RWPE1 (cell line): Measurements from ENCODE around the gene CNTNAP2.

ENCODE experiments used
- CTCF ChIA-PET: fragments of 350-600 bp; sonication (Branson Sonifier 250); formaldehyde crosslinking; extraction: SDS; loops from one replicate; lab custom pipeline; 2021; lab: Yijun Ruan, JAX
- POLR2A ChIA-PET: fragments of 400-600 bp; formaldehyde crosslinking; extraction: SDS; loops from one replicate; lab custom pipeline; 2020; ENCODE audit warnings: antibody characterized with exemption; ENCODE audit not compliant: low non-redundant PET; lab: Yijun Ruan, JAX
- DNase-seq: peaks from one replicate; pipeline ENCODE4 v3.0.0; 2012; ENCODE audit warnings: low spot score
- H3K27ac ChIP-seq: fragments of 450-650 bp; 2 replicates; pipeline ENCODE4 v1.5.1; 2017
- TF ChIP-seq, protein P1 (sequence below): fragments of 450-650 bp; conservative IDR thresholded peaks from 2 replicates; pipeline ENCODE4 v1.5.1; 2017; ENCODE audit warnings: low read depth, mild to moderate bottlenecking

Gene CNTNAP2

GRCh38 chr7:148114804-148115203 is 1998.2 kb downstream of the CNTNAP2 start:
- CTCF ChIA-PET, result no interaction called here
- POLR2A ChIA-PET, result no interaction called here
- no peak for DNase-seq
- TF ChIP-seq, protein P1, sequence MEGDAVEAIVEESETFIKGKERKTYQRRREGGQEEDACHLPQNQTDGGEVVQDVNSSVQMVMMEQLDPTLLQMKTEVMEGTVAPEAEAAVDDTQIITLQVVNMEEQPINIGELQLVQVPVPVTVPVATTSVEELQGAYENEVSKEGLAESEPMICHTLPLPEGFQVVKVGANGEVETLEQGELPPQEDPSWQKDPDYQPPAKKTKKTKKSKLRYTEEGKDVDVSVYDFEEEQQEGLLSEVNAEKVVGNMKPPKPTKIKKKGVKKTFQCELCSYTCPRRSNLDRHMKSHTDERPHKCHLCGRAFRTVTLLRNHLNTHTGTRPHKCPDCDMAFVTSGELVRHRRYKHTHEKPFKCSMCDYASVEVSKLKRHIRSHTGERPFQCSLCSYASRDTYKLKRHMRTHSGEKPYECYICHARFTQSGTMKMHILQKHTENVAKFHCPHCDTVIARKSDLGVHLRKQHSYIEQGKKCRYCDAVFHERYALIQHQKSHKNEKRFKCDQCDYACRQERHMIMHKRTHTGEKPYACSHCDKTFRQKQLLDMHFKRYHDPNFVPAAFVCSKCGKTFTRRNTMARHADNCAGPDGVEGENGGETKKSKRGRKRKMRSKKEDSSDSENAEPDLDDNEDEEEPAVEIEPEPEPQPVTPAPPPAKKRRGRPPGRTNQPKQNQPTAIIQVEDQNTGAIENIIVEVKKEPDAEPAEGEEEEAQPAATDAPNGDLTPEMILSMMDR, result no peak
- H3K27ac ChIP-seq, result no peak overlapping the region

GRCh38 chr7:148115308-148115707 is 1998.7 kb downstream of the CNTNAP2 start:
- CTCF ChIA-PET, result no interaction called here
- TF ChIP-seq, protein P1, result no peak

DNA sequence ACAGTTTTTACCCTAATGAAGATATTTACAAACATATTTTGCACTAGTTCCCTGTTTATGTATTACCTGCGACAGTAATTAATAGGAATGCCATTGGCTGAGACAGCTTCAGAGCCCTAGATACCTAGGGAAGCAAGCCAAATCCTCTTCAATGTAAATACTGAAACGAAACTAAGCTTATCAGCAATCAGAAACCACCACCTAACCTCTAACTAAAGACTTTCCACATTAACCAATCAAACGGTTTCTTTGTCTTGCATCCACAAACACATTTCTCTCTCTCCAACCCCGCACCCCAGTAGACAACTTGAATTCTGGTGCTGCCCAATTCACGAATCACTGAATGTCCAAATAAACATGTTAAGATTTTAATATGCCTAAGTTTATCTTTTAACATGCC is 1999.6 kb downstream of the CNTNAP2 start:
- no peak overlapping the region for H3K27ac ChIP-seq
- DNase-seq, result no peak
- TF ChIP-seq, protein P1, result no peak
- POLR2A ChIA-PET, result no interaction called here
- CTCF ChIA-PET, result interaction anchor here (0.6 to 0.8 kb wide), 2 partner anchors 19 to 245 kb away, joined by 3 to 4 read pairs; no protein-coding TSS in a partner anchor

More at GRCh38 chr7:148115308-148115707, 1998.7 kb downstream of the CNTNAP2 start:
- POLR2A ChIA-PET, result no interaction called here
- DNase-seq, result no peak
- H3K27ac ChIP-seq, result no peak overlapping the region

GRCh38 chr7:148116829-148117403 is 2000.3 kb downstream of the CNTNAP2 start:
- POLR2A ChIA-PET, result no interaction called here
- DNase-seq, result no peak
- CTCF ChIA-PET, result interaction anchor here (0.8 kb wide), 1 partner anchor 20 kb away, joined by 4 read pairs; no protein-coding TSS in a partner anchor
- TF ChIP-seq, protein P1, result no peak
- H3K27ac ChIP-seq, result no peak overlapping the region

- ChIA-PET POLR2A (no interaction called here), CTCF (no interaction called here)
- no peak for DNase-seq
- TF ChIP-seq, protein P1, result no peak
- H3K27ac ChIP-seq, result no peak overlapping the region
Observed at GRCh38 chr7:148118371-148118770, 2001.8 kb downstream of the CNTNAP2 start.

DNA sequence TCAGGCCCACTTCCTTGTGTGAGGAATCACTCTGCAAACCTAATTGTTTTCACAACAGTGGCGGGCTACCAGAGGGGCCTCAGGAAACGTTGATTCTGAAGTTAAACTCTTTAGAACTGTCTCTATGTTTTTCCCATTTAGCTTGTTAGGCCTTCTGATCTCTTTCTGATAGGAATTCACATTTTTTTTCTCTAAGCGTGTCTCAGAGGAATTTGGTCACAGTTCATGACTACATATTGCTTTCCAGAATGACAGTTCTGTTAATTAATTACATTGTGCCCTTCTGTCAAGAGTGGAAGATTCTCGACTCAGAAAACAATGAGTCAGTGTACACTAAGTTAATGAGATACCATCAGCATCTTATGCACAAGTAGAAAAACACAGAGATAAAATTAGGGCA is 2004.8 kb downstream of the CNTNAP2 start:
- TF ChIP-seq, protein P1, result no peak
- POLR2A ChIA-PET, result no interaction called here
- CTCF ChIA-PET, result interaction anchor here (1.8 kb wide), 1 partner anchor 21 kb away, joined by 6 read pairs; no protein-coding TSS in a partner anchor
- no peak for DNase-seq
- no peak overlapping the region for H3K27ac ChIP-seq
